Suppressor macrophage treated with lipopolysaccharide for 1 hour (primary cell): ENCODE results near the gene ZNF723.
A peak's percentile ranks its signal among the peaks of the same experiment; 100 is the strongest.
"Not testable (repeated sequence)": the region's sequence is repeated elsewhere in the genome, so short reads cannot be mapped to it uniquely, and the experiment has no call there.

Source experiments
- DNase-seq, 3 donors: peaks; one replicate each; pipeline ENCODE4 v3.0.0-alpha.2; 2020 to 2022

ZNF723 gene

DNA sequence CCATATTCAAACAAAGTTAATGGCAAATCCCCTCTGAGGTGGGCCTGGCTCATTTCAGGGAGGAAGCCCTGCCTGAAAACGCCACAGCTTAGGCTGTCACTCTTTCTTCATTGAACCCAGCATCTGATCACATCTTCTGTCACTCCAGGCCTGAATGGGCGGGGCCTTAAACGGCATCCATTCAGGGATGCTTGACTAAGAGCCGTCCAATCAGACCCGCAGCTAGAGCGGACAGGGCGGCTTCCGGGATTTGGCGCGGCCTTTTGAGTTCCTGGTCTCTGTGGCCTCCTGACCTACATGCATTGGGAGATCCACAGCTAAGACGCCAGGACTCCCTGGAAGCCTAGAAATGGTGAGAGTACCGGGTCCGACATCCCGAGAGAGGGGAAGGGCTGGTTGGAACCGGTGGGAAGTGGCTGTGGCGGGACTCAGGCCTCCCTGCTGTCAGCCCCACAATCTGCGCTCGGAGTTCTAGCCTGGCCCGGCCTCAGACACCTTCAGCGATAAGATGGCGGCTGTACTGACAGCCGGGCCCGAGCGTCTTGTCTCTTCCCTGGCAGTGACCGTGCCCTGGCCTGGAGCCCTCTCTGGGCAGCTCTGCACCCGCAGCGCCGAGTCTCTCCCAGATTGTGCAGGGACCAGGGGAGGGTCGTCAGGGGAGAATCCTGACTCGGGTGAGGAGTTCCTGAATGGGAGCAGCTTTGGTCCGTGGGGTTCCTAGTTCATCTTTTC lies at the start of gene ZNF723:
ZNF723 (plus strand) TSS at position 261 of the 732 bp plus-strand sequence; CDS start at position 350, 89 bp downstream.
- DNase-seq: no peak

DNA sequence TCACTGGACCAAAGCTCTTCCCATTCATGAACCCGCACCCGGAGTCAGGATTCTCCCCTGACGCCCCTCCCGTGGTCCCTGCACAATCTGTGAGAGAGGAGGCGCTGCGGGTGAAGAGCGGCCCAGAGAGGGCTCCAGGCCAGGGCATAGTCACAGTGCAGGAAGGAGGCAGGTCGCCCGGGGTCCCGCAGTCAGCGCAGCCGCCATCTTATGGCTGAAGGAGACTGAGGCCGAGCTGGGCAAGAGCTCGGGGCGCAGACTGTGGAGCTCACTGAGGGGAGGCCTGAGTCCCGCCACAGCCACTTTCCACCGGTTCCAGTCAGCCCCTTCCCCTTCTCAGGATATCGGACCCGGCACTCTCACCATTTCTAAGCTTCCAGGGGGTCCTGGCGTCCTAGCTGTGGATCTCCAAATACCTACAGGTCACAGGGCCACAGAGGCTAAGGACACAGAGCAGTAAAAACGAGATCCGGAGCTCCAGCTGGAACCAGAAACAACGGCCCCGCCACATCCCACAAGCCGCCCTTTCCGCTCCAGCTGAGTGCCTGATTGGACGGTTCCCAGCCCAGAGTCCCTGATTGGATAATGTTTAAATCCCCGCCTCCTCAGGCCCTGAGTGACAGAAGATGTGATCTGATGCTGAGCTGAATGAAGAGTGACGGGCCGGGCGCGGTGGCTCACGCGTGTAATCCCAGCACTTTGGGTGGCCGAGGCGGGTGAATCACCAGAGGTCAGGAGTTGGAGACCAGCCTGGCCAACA lies 48.3 kb upstream of the ZNF723 start, which contains the start of gene ZNF99:
ZNF99 (minus strand) TSS at position 501 of the 760 bp plus-strand sequence; CDS start at position 366, 135 bp downstream.
- no peak for DNase-seq

DNA sequence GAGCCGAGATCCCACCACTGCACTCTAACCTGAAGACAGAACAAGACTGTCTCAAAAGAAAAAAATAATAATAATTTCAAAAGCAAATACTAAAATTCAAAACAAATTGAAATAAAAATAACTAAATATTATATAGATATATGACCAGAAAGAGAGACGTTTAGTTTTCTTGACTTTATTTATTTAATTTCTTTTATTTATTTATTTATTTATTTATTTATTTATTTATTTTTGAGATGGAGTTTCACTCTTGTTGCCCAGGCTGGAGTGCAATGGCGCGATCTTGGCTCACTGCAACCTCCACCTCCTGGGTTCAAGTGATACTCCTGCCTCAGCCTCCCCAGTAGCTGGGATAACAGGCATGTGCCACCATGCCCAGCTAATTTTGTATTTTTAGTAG lies 39.2 kb upstream of the ZNF723 start:
- DNase-seq: not testable (repeated sequence)

DNA sequence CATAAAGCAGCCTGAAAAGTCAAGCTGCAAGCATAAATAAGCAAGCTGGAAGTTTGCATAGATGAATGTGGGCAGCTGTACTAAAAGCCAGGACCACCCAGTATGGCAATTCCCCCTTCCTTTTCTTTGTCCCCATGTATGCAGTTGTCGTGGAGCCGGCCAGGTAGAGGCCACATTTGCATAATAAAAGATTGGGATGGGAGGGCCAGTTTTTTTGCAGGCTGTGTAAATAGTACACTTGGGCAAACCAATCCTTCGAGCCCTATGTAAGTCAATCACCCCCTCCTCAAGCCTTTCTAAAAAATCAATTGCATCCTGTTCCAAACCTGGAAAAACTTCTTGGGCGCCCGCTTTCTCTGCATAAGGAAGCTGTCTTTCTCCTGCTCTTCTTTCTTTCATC lies 35.1 kb upstream of the ZNF723 start:
- DNase-seq: no peak

DNA sequence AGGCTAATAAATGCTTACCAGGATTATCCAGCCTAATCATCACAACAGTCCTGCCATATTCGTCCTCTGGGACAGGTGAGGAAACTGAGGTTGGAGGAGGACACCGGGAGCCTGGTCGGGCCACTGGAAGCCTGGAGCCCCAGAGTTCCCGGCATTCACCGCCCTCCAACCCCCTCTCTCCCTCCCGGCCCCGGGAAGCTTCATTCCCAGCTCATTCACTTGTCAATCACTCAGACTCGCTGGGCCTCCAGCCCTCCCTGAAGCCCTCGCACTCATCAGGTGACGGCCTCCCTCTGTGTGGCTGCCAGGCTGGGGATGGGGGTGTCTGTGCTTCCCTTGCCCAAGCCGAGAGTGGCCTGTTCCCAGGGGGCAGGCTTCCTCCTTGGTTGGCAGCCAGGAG lies 25.7 kb upstream of the ZNF723 start:
- no peak for DNase-seq

DNA sequence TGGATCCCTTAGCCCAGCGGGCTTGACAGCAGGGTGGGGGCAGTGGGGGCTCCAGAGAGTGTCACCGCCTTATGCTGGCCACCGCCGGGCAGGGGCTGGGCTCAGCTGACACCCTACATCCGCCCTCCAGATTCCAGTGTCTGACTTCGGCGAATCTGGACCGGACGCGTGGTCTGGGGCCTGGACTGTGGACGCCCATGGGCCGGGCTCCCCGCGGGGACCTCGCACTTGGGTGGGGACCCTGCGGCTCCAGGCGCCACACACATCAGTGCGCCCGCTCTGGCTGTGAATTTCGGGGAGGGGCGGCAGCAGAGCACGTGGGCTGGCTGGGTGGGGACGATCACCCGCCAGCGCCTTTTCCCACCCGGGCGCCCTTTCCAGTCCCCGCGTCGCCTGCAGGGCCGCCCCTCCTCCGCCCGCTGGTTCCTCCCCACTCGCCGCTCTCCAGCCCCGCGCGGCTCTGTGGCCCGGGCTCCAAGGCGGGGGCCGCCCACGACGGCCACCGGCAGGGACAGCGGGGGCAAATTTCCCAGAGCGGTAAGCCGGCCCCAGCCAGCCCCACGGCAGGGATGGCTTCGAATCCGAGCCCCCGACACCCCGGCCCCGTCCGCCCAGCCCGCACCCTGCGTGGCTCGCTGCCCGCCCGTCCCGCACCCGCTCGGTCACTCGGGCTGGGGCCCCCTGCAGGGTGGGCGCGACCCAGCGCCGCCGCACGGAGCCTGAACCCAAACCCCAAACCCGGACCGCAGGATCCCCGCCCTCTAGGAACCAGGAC lies 24.8 kb upstream of the ZNF723 start:
- DNase-seq: no peak

DNA sequence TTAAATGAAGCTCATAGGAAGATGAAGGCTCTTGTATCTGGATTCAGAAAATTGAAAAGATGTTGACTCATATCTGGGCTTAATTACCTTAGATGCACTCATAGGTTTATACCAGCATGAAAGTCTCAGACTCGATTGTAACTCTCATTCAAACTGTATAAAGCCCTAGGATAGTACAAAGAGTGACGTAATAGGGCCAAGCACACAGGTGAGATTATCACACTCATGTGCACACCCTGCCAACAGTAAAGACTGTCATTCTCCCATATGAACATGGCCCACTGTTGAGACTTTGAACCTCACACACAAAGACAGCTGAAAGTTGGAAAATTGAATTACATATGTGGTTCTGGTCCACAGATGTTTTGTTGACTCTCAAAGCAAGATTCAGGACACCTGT lies 18.0 kb upstream of the ZNF723 start:
- no peak for DNase-seq

DNA sequence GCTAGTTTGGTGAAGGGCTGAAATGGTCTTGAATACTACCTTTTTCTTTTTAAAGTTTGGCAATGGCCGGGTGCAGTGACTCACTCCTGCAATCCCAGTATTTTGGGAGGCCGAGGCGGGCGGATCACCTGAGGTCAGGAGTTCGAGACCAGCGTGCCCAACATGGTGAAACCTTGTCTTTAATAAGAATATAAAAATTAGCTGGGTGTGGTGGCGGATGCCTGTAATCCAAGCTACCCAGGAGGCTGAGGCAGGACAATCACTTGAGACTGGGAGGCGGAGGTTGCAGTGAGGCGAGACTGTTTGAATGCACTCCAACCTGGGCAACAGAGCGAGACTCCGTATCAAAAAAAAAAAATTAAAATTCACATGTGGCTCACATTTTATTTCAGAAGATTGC lies 880 bp upstream of the ZNF723 start:
- no peak for DNase-seq

DNA sequence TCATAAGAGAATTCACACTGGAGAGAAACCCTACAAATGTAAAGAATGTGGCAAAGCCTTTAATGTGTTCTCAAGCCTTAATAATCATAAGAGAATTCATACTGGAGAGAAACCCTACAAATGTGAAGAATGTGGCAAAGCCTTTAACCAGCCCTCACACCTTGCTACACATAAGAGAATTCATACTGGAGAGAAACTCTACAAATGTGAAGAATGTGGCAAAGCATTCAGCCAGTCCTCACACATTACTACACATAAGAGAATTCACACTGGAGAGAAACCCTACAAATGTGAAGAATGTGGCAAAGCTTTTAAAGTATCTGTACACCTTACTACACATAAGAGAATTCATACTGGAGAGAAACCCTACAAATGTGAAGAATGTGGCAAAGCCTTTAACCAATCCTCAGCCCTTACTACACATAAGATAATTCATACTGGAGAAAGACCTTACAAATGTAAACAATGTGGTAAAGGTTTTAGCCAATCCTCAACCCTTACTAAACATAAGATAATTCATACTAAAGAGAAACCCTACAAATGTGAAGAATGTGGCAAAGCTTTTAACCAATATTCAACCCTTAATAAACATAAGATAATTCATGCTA lies 25.7 kb downstream of the ZNF723 start:
- DNase-seq: not testable (repeated sequence)

DNA sequence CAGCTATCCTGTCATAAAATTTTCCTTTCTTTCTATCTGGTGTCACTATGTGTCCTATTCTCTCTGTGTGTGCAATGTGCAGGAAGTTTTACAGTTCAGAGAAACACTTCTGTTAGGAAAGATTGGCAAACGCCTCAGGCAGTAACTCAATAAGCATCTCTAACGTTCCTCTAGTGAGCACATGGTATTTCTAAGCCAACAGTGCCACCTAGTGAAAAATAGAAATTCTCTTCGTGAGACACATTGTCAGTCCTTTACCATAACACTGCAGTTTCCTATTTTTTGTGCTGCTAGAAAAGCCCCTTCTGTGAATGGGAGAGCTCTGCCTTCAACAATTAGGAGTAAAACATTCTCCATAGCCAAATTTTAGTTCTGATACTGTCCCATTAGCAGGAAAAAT lies 50.7 kb downstream of the ZNF723 start:
- peak in 2 of 3 donors; percentile 2 to 16 for DNase-seq

DNA sequence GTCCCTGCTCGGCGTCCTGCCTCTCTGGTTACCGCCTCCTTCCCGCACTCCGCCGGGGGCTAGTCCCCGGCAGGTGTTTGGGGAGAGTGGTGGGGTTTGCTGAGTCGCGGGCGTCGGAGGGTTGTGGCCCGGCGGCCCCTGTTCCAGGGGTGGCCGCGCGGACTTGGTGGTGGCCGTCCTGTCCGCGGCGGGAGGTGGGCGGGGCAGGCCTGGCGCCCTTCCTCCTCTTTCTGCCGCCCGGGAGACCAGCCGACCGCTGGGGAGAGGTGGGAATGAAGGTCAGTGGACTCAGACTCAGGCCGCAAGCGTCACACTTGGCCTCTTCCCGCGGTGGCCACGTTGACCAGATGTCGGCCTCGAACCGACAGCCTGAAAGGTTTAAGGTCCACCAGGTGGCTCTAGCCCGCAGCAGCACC lies 61.8 kb downstream of the ZNF723 start:
- no peak for DNase-seq

DNA sequence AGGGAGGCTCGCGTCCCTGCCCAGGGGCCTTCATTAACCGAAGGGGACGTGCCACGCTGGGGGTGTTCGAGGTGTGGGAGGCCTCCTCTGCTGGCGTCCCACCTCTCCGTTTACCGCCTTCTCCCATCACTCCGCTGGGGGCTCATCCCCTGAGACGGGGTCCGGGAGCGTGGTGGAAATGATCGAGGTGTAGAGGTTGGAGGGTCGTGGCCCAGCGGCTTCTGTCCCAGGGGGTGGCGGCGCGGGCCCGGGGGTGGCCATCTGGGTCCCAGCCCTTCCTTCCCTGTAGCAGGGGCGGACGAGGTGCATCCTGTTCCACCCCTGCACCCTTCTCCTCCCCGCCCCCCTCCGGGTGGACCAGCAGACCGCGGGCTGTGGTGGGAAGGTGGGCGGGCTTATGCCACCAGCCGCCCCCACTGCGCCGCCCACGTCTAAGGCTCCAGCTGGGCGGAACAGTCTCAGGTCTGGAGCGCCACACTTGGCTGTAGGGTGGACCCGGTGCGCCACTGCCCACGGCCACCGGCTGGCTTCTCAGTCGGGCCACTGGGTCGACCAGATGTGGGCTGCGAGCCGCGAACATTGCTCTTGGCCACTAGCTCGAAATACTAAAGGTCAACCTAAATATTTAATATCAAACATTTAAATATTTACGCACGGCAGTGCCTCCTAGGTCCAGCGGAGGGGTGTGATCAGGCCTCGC lies 69.5 kb downstream of the ZNF723 start:
- no peak for DNase-seq
